ENCODE results near the gene DAPP1. TPM values are rescaled to one million over a fixed set of nuclear protein-coding genes. Genes with fewer than 3 reads are reported as not detected.

Gene DAPP1
- total and polyA plus RNA-seq, 2 of the 8 experiments (the other 6 are each of a cell fraction or from before 2014, with no cell fraction given) = not detected

DNA sequence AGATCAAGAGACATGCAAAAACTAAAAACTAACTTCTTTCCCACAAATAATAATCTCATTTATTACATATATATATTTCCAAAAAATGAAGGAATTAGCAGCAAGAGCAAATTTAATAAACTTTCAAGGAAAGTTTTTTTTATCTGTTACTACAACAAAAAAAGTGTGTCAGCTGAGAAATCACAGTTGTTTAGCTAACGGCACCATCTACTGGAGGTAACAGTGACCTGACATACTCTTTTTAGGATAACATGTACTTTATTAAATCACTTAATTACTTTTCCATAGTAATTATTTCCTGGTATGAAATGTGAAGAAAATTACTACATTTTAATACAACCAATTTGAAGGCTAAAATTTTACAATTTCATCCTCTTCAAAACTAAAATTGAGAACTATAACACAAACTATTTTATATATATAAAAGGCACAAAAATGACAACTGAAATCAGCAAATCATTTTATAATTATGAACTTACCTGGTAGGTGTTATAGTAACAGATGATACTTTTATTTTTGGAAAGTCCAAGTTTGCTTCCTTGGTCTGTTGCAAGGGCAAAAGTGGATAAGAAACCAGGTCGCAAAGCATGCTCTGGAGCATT, 68.5 kb downstream of the DAPP1 start (continued):
- TF ChIP-seq, protein P1, sequence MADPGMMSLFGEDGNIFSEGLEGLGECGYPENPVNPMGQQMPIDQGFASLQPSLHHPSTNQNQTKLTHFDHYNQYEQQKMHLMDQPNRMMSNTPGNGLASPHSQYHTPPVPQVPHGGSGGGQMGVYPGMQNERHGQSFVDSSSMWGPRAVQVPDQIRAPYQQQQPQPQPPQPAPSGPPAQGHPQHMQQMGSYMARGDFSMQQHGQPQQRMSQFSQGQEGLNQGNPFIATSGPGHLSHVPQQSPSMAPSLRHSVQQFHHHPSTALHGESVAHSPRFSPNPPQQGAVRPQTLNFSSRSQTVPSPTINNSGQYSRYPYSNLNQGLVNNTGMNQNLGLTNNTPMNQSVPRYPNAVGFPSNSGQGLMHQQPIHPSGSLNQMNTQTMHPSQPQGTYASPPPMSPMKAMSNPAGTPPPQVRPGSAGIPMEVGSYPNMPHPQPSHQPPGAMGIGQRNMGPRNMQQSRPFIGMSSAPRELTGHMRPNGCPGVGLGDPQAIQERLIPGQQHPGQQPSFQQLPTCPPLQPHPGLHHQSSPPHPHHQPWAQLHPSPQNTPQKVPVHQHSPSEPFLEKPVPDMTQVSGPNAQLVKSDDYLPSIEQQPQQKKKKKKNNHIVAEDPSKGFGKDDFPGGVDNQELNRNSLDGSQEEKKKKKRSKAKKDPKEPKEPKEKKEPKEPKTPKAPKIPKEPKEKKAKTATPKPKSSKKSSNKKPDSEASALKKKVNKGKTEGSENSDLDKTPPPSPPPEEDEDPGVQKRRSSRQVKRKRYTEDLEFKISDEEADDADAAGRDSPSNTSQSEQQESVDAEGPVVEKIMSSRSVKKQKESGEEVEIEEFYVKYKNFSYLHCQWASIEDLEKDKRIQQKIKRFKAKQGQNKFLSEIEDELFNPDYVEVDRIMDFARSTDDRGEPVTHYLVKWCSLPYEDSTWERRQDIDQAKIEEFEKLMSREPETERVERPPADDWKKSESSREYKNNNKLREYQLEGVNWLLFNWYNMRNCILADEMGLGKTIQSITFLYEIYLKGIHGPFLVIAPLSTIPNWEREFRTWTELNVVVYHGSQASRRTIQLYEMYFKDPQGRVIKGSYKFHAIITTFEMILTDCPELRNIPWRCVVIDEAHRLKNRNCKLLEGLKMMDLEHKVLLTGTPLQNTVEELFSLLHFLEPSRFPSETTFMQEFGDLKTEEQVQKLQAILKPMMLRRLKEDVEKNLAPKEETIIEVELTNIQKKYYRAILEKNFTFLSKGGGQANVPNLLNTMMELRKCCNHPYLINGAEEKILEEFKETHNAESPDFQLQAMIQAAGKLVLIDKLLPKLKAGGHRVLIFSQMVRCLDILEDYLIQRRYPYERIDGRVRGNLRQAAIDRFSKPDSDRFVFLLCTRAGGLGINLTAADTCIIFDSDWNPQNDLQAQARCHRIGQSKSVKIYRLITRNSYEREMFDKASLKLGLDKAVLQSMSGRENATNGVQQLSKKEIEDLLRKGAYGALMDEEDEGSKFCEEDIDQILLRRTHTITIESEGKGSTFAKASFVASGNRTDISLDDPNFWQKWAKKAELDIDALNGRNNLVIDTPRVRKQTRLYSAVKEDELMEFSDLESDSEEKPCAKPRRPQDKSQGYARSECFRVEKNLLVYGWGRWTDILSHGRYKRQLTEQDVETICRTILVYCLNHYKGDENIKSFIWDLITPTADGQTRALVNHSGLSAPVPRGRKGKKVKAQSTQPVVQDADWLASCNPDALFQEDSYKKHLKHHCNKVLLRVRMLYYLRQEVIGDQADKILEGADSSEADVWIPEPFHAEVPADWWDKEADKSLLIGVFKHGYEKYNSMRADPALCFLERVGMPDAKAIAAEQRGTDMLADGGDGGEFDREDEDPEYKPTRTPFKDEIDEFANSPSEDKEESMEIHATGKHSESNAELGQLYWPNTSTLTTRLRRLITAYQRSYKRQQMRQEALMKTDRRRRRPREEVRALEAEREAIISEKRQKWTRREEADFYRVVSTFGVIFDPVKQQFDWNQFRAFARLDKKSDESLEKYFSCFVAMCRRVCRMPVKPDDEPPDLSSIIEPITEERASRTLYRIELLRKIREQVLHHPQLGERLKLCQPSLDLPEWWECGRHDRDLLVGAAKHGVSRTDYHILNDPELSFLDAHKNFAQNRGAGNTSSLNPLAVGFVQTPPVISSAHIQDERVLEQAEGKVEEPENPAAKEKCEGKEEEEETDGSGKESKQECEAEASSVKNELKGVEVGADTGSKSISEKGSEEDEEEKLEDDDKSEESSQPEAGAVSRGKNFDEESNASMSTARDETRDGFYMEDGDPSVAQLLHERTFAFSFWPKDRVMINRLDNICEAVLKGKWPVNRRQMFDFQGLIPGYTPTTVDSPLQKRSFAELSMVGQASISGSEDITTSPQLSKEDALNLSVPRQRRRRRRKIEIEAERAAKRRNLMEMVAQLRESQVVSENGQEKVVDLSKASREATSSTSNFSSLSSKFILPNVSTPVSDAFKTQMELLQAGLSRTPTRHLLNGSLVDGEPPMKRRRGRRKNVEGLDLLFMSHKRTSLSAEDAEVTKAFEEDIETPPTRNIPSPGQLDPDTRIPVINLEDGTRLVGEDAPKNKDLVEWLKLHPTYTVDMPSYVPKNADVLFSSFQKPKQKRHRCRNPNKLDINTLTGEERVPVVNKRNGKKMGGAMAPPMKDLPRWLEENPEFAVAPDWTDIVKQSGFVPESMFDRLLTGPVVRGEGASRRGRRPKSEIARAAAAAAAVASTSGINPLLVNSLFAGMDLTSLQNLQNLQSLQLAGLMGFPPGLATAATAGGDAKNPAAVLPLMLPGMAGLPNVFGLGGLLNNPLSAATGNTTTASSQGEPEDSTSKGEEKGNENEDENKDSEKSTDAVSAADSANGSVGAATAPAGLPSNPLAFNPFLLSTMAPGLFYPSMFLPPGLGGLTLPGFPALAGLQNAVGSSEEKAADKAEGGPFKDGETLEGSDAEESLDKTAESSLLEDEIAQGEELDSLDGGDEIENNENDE (IDR thresholded peaks at IDR 0.05; ENCODE audit: insufficient replicate concordance, low read length) = no peak
- TF ChIP-seq PHF8 (conservative IDR thresholded peaks at IDR 0.05; ENCODE audit: low read depth, low read length) (no peak), GTF2F1 (IDR thresholded peaks at IDR 0.05; ENCODE audit: borderline replicate concordance, low read depth, low read length) (no peak), TAF7 (optimal IDR thresholded peaks at IDR 0.05; ENCODE audit: borderline replicate concordance, low read depth, low read length) (no peak), TCF12 (IDR thresholded peaks at IDR 0.05; ENCODE audit: low read depth, low read length) (no peak), BACH1 (IDR thresholded peaks at IDR 0.05; ENCODE audit: low read length) (no peak), EGR1 (IDR thresholded peaks at IDR 0.05; ENCODE audit: borderline replicate concordance, low read depth, low read length) (no peak), CHD1 (IDR thresholded peaks at IDR 0.05; ENCODE audit: low read depth, low read length) (no peak), RBBP5 (IDR thresholded peaks at IDR 0.05; ENCODE audit: borderline replicate concordance, low read depth, low read length) (no peak), NANOG (IDR thresholded peaks at IDR 0.05; ENCODE audit: insufficient read depth, low read depth, low read length, poor library complexity, severe bottlenecking) (no peak), ZNF274 (IDR thresholded peaks at IDR 0.05; ENCODE audit: borderline replicate concordance, extremely low read depth, low read length) (no peak)

Data from H1 (cell line).